ENCODE measurements around the gene ASIC2.

ASIC2 gene

GRCh38 chr17:33292981-33293867, at the start of gene ASIC2:
Gene ASIC2 (minus strand): TSS chr17:33293295.
- no peak for DNase-seq (ENCODE audit: low read depth)

GRCh38 chr17:33342025-33342424, 48.9 kb upstream of the ASIC2 start:
- no peak for DNase-seq (ENCODE audit: low read depth)

GRCh38 chr17:33338242-33338641, 45.1 kb upstream of the ASIC2 start:
- no peak for DNase-seq (ENCODE audit: low read depth)

GRCh38 chr17:33335491-33336173, 42.5 kb upstream of the ASIC2 start:
- DNase-seq (ENCODE audit: low read depth), result no peak

- no peak for DNase-seq (ENCODE audit: low read depth)
Observed at GRCh38 chr17:33334703-33335102, 41.6 kb upstream of the ASIC2 start.

- DNase-seq (ENCODE audit: low read depth), result no peak
Observed at GRCh38 chr17:33330877-33331276, 37.8 kb upstream of the ASIC2 start.

- DNase-seq (ENCODE audit: low read depth), result no peak
Observed at GRCh38 chr17:33328129-33328528, 35.0 kb upstream of the ASIC2 start.

GRCh38 chr17:33324736-33325135, 31.6 kb upstream of the ASIC2 start:
- DNase-seq (ENCODE audit: low read depth), result no peak

GRCh38 chr17:33322063-33322462, 29.0 kb upstream of the ASIC2 start:
- DNase-seq (ENCODE audit: low read depth), result no peak

GRCh38 chr17:33318241-33318640, 25.1 kb upstream of the ASIC2 start:
- no peak for DNase-seq (ENCODE audit: low read depth)

- no peak for DNase-seq (ENCODE audit: low read depth)
Observed at GRCh38 chr17:33316746-33317145, 23.7 kb upstream of the ASIC2 start.

- DNase-seq (ENCODE audit: low read depth), result no peak
Observed at GRCh38 chr17:33310296-33310695, 17.2 kb upstream of the ASIC2 start.

- DNase-seq (ENCODE audit: low read depth), result no peak
Observed at GRCh38 chr17:33303254-33303653, 10.2 kb upstream of the ASIC2 start.

GRCh38 chr17:33302394-33302793, 9.3 kb upstream of the ASIC2 start:
- no peak for DNase-seq (ENCODE audit: low read depth)

GRCh38 chr17:33300241-33300640, 7.1 kb upstream of the ASIC2 start:
- no peak for DNase-seq (ENCODE audit: low read depth)

GRCh38 chr17:33299115-33299514, 6.0 kb upstream of the ASIC2 start:
- DNase-seq (ENCODE audit: low read depth), result no peak

- DNase-seq (ENCODE audit: low read depth), result no peak
Observed at GRCh38 chr17:33297643-33298042, 4.5 kb upstream of the ASIC2 start.

GRCh38 chr17:33294994-33295393, 1.9 kb upstream of the ASIC2 start:
- DNase-seq (ENCODE audit: low read depth), result no peak

GRCh38 chr17:33292201-33292980, 704 bp downstream of the ASIC2 start:
- no peak for DNase-seq (ENCODE audit: low read depth)

GRCh38 chr17:33291248-33292200, 1.6 kb downstream of the ASIC2 start:
- DNase-seq (ENCODE audit: low read depth), result no peak

- DNase-seq (ENCODE audit: low read depth), result no peak
Observed at GRCh38 chr17:33290253-33290652, 2.8 kb downstream of the ASIC2 start.
